Myocyte (in vitro differentiated cells): ENCODE measurements around the gene TAF5. TPM values are rescaled to one million over a fixed set of nuclear protein-coding genes. Genes with fewer than 3 reads are reported as not detected.
"Not testable (repeated sequence)": the region's sequence is repeated elsewhere in the genome, so short reads cannot be mapped to it uniquely, and the experiment has no call there.

Experiments used
- DNase-seq: peaks from one replicate; pipeline ENCODE4 v3.0.0-alpha.2; 2012; ENCODE audit warnings: low read depth
- polyA plus RNA-seq: library from polyadenylated mRNA; unstranded; fragments of >200 nt; gene quantifications from one replicate; pipeline ENCODE4 v1.2.1, GENCODE V29; 2012; ENCODE audit warnings: missing spikeins
- total RNA-seq: library from RNA; depleted of rRNA; stranded (reverse); fragments of >200 nt; gene quantifications from 2 replicates; pipeline ENCODE4 v1.2.3, GENCODE V29; 2014

TAF5 gene
- total RNA-seq = 2.7 and 3.5 TPM in 2 replicates
- polyA plus RNA-seq = 1.5 TPM

- peak; percentile 97 for DNase-seq
Measured at GRCh38 chr10:103367782-103368518, at the start of gene TAF5. TAF5 (plus strand) TSS chr10:103367976; CDS start chr10:103367990, 14 bp downstream.

DNA sequence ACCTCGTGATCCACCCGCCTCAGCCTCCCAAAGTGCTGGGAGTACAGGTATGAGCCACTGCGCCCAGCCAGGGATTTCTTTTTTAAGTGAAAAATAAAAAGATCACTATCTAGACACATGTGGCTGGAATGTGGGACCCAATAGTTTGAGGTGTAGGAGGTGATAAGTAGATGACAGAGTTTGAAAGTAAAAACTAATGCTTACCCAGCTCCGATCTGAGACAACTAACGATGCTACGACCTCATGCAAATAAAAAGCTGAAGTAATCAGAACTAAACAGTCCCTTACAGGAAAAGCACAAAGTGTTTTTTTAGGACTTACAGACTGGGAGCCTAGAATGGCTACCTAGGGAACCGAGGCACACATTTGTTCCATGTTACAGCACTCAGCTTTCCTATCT is 39.9 kb upstream of the TAF5 start:
- no peak for DNase-seq

- DNase-seq = peak; percentile 37
Measured at GRCh38 chr10:103333934-103334520, 33.7 kb upstream of the TAF5 start.

- DNase-seq = no peak
Measured at GRCh38 chr10:103334567-103334966, 33.2 kb upstream of the TAF5 start.

DNA sequence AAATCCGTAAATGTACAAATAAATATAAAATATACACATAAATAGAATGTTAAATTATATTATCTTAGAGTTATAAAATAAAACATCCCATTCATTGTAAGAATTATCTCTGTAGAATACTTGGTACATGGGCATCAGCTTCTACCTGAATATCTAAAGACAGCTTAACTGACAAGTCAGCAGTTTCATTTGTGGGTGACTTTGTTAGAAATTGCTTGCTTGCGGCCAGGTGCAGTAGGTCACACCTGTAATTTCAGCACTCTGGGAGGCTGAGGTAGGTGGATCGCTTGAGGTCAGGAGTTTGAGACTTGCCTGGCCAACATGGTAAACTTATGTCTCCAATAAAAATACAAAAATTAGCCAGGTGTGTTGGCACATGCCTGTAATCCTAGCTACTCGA is 31.4 kb upstream of the TAF5 start:
- DNase-seq = no peak

- DNase-seq = no peak
Measured at GRCh38 chr10:103350175-103350516, 17.6 kb upstream of the TAF5 start.

- DNase-seq = peak; percentile 89
Measured at GRCh38 chr10:103350517-103351260, 17.1 kb upstream of the TAF5 start, which contains the start of gene PCGF6. PCGF6 (minus strand) TSS chr10:103351140; CDS start chr10:103351066, 74 bp downstream.

GRCh38 chr10:103353281-103353680 is 14.5 kb upstream of the TAF5 start:
- DNase-seq = no peak

DNA sequence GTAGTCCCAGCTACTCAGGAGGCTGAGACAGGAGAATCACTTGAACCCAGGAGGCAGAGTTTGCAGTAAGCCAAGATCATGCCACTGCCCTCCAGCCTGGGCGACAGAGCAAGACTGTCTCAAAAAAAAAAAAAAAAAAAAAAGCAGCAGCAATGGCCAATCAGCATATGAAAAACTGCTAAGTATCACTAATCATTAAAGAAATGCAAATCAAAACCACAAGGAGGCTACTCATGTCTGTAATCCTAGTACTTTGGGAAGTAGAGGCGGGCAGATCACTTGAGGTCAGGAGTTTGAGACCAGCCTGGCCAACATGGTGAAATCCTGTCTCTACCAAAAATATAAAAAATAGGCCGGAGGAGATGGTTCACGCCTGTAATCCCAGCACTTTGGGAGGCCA is 13.2 kb upstream of the TAF5 start:
- not testable (repeated sequence) for DNase-seq

DNA sequence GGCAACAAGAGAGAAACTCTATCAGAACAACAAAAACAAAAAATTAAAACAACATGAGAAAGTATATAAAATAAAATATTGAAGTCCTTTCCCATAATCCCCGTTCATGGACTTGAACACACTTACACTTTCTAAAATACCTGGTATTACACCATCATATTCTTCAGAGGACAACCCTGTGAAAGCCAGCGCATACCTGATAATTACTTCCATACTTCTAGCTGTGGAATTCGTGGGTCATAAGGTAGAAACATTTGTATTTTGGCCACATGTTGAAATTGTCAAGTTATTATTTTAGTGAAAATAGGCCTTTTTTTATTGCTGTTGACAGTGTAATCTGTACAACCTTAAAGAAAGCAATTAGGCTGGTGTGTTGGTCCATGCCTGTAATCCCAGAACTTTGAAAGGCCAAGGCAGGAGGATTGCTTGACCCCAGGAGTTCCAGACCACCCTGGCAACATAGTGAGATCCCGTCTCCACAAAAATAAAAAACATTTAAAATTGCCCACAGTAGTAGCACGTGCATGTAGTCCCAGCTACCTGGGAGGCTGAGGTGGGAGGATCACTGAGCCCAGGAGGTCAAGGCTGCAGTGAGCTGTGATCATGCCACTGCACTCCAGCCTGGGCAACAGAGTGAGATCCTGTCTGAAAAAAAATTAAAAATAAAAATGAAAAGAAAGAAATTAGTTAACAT is 11.7 kb upstream of the TAF5 start:
- no peak for DNase-seq

DNA sequence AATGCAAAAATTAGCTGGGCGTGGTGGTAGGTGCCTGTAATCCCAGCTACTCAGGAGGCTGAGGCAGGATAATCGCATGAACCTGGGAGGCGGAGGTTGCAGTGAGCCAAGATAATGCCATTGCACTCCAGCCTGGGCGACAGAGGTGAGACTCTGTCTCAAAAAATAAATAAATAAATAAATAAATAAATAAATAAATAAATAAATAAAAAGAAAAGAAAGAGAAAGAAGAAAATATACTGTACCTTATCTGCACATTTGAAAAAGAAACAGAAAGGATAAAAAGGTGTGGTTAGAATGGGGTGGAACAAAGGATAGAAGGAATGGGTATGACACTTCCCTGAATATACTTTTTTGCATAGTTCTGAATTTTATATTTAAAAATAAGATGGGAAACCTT is 8.3 kb upstream of the TAF5 start:
- DNase-seq = not testable (repeated sequence)

- not testable (repeated sequence) for DNase-seq
Measured at GRCh38 chr10:103360791-103361190, 7.0 kb upstream of the TAF5 start.

DNA sequence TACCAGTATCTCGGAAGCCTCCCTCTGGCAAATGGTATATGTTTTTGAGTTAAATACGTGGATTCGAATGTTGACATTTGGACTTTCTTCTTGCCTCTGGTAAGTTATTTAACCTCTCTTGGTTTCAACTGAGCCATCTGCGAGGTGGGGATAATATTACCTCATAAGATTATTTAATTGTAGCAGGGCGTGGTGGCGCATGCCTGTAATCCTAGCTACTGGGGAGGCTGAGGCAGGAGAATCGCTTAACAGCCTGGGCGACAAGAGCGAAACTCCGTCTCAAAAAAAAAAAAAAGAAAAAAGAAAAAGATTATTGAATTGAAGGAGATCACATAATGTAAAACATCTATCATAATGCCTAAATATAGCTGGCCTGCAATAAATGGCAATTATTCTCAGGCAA is 396 bp upstream of the TAF5 start:
- DNase-seq = no peak

GRCh38 chr10:103373544-103373943 is 5.8 kb downstream of the TAF5 start:
- DNase-seq = no peak

- DNase-seq = no peak
Measured at GRCh38 chr10:103374263-103374662, 6.5 kb downstream of the TAF5 start.

DNA sequence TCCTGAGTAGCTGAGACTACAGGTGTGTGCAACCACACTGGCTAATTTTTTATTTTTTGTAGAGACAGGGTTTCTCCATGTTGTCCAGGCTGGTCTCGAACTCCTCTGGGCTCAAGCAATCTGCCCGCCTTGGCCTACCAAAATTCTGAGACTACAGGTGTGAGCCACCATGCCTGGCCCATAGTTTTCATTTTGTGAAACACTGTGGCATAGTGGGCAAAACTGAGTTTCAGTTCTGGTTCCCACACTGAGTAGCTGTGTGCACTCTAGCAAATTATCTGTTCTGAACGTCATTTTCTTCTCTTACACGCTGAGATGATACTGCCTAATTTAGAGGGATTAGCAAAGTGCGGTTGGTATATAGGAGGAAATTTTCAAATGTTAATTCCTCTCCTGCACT is 15.0 kb downstream of the TAF5 start:
- DNase-seq = no peak

DNA sequence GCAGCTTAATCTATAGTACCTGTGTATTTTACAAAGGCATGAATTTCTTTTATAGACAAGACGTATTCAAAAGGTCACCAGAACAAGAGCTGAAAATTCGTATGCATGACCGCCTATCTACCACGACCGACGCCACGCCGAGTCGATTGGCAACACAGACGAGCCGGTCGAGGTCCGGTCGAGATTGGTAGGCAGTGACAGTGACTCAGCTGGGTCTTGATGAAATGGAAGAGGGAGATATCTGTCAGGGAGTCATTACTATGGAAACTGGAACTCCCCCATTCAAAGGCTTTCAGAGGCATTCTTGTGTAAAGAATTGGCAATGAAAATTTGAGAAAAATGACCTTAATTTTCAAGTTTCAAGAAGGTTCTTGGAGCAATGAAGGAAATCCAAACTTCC is 26.4 kb downstream of the TAF5 start:
- no peak for DNase-seq

- peak; percentile 29 for DNase-seq
Measured at GRCh38 chr10:103395754-103396066, 27.9 kb downstream of the TAF5 start.

GRCh38 chr10:103396067-103396788 is 28.5 kb downstream of the TAF5 start, which contains the start of the genes ATP5MK and PDCD11:
ATP5MK (minus strand) TSS chr10:103396475; CDS start chr10:103392457, 4,018 bp downstream.
PDCD11 (plus strand) TSS chr10:103396626; CDS start chr10:103398427, 1,801 bp downstream.
- DNase-seq = peak; percentile 99

DNA sequence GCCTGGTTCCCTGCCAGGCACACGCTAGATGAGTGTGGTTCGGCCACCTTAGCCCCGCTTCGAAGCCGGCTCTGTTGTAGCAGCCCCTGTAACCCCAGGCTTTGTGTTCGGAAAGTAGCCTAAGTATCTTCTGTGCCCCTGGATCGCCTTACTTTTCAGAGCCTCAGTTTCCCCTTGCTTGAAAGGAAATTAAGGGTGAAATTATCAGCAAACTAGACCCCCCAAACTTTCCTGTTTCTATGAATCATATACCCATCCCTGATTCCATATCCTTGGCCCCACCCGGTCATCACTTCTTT is 29.0 kb downstream of the TAF5 start:
- no peak for DNase-seq

DNA sequence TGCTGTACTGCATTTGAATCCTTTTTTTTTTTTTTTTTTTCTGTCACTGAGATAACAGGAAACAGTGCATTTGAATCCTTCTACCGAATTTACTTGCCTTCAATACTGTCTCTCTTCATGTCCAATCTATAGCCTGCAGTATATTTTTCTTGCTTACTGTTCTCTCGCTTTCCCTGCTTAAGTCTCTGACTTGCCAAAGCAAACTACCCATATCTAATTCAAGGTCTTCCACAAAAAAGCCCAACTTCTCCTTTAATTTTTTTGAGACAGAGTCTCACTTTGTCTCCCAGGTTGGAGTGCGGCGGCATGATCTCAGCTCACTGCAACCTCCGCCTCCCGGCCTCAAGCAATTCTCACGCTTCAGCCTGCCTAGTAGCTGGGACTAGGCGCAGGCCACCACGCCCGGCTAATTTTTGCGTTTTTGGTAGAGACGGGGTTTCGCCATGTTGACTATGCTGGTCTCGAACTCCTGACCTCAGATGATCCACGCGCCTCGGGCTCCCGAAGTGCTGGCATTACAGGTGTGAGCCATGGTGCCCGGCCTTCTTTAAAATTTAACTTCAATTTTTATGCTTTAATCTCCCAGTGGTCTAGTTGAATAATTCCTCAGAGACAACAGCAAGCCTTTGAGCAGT is 29.5 kb downstream of the TAF5 start:
- peak; percentile 3 for DNase-seq
